ENCODE measurements around the gene PDSS2.
A peak's percentile ranks its signal among the peaks of the same experiment; 100 is the strongest.

Gene PDSS2, protein sequence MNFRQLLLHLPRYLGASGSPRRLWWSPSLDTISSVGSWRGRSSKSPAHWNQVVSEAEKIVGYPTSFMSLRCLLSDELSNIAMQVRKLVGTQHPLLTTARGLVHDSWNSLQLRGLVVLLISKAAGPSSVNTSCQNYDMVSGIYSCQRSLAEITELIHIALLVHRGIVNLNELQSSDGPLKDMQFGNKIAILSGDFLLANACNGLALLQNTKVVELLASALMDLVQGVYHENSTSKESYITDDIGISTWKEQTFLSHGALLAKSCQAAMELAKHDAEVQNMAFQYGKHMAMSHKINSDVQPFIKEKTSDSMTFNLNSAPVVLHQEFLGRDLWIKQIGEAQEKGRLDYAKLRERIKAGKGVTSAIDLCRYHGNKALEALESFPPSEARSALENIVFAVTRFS

GRCh38 chr6:107459283-107460082, at the start of gene PDSS2:
PDSS2 (minus strand) TSS chr6:107459564; CDS start chr6:107459285, 279 bp downstream.
- peak; percentile 98 to 99 for DNase-seq (ENCODE audit: low read depth in 2 of 2, low spot score in 1 of 2)

DNA sequence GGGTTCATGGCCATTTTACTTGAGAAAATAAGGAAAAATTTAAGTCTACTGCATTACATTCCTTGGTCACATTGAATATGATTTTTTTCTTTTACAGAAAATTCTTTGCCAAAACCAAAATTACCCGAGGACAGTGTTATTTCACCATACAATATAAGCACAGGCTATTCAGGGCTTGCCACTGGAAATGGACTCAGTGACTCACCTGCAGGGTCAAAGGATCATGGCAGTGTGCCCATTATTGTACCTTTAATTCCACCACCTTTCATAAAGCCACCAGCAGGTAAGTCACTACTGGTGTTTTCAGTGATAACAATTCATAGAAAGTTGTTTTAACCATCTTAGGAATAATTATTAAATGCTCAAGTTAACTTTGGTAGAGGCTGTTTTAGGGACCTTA, 46.8 kb upstream of the PDSS2 start:
- no peak for DNase-seq (ENCODE audit: low read depth in 2 of 2, low spot score in 1 of 2)

GRCh38 chr6:107504270-107505026, 45.1 kb upstream of the PDSS2 start:
- no peak for DNase-seq (ENCODE audit: low read depth in 2 of 2, low spot score in 1 of 2)

- no peak for DNase-seq (ENCODE audit: low read depth in 2 of 2, low spot score in 1 of 2)
Measured at GRCh38 chr6:107496892-107497684, 37.7 kb upstream of the PDSS2 start.

DNA sequence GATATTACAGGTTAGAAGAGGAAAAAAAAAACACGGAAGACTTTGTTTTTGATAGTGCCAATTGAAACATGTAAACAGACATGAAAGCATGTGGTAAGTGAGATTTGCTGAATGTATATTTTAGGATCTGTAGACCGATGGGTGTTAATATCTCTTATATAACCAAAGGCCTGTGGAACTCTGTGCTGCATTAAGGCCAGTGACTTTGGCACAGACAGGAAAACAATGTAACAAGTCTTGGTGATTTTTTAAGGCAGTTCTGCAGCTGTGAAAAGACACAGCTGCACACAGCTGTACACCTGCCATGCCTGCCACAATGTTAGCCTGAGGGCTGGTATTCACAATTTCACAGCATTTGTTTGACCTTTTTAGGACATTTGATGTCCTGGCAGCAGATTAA, 36.6 kb upstream of the PDSS2 start:
- DNase-seq (ENCODE audit: low read depth in 2 of 2, low spot score in 1 of 2) = no peak

DNA sequence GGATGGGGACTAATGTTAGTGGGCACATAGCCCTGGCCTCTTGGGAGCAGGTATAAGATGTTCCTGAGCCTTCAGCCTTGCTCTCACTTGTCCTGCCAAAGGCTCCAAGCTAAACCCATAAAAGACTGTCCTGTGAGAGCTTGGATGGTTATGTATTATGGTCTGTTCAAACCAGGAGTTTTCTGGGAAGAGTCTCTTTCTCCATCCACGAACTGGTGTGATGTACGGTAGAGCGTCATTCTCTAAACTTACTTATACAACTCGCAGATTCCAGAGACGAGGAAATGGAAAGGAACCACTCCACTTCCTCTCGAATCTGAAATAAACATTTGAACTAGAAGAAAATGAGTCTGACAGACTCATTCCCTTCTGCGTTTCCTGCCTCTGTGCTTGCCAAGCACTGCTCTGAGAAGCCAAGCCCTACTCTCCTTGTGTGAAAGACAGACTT, 35.9 kb upstream of the PDSS2 start:
- no peak for DNase-seq (ENCODE audit: low read depth in 2 of 2, low spot score in 1 of 2)

- DNase-seq (ENCODE audit: low read depth in 2 of 2, low spot score in 1 of 2) = no peak
Measured at GRCh38 chr6:107493158-107494057, 34.0 kb upstream of the PDSS2 start.

DNA sequence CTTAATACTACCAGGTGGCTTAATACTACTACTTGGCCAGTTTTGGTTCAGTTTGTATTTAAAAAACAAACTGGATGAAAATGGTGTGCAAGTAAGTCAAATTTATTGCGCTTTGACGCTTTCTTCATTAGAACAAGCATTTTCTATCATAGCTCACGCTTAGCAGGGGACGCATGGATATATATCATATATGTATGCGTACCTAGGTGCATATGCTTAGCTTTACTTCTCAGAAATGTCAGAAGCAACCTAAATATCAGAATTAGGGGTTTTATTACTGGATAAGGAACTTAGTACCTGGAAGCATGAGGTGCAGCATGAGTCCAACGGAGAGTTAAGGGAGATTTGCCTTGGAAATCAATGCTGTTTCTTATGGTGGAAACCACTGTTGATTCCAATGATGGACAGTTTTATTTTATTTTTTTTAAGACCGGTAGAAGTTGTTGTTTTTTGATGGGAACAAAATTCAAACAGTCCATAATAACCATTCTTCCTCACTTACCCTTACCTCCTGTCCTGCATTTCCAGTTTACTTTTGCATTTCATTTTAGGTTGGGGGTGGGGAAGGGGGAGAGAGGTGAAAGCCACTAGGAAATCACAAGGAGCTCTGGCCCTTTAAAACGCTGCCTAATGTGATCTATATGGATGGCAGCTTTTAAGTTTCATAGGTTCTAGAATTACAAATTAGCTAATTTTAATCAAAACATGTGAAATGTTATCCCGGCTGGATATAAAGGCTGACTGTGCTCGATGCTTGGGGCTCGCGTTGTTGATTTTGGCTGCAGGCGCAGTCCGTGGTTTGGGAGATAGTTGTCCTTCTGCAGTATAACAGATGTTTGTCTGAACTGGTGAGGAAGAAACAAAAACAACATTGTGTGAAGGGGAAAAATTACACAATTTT, 32.6 kb upstream of the PDSS2 start:
- no peak for DNase-seq (ENCODE audit: low read depth in 2 of 2, low spot score in 1 of 2)

DNA sequence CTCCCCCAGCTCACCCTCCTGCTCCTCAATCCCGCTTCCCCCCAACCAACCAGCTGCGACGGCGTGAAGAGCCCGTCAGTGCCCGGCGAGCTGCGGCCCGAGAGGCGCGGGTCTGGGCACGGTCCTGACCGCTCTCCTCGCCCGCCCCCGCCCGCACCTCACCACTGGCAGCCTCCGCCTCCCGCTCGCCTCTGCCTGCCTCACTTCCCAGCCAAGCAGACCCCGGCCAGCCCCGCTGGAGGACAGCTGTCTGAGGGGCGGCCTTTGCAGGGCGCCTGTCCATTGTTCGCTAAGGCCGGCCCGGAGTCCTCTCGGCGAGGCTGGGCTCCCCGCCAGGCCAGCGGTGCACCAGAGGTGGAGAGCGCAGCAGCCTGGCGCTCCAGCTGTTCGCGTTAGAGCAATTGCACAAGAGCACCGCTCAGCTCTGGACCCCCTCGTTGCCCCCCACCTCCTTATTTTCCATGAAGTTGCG, 31.8 kb upstream of the PDSS2 start:
- no peak for DNase-seq (ENCODE audit: low read depth in 2 of 2, low spot score in 1 of 2)

GRCh38 chr6:107490566-107491137, 31.3 kb upstream of the PDSS2 start:
- DNase-seq (ENCODE audit: low read depth in 2 of 2, low spot score in 1 of 2) = no peak

DNA sequence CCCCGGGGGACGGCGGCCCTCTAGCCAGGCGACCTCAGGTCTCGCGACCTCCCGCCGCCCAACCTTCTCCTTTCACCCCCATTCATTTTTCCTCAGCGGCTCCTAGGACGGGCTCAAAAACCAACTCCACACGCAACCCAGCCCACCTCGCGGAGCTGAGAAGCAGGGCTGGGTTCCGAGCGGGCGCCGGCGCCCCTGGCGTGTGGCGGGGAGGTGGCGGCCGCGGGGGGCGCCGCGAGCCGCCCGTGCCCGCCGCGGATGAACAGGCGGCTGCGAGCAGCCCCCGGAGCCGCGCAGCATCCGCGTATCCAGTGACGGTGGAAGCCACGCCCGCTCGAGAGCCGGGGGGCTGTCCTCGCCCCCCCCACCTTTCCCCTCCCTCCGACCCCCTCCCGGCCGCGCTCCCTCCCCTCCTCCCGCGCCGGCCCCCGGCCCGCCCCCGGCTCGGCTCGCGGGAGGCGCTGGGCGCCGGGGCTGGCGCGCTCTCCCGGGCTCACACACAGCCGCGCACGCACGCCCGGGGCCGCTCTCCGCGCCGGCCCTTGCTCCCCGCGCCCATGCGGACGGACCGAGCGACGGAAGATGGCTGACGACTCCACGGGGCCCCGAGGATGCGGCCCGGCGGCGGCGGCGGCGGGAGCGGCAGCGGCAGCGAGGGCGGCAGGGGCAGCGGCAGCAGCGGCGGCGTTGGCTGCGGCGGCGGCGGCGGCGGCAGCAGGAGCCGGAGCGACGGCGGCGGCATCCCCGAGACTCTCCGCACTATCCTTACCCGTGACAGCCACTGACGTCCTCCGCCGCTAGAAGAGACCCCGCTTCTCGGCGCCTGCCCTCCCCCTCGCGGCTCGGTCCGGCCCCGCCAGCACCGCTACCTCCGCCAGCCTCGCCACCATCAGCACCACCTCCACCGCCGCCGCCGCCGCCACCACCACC, 30.5 kb upstream of the PDSS2 start, which contains the start of gene SOBP:
TSS of gene SOBP (plus strand) at position 482 of the 930 bp plus-strand sequence. CDS start 500 bp downstream, outside the sequence.
- peak in 1 of 2 donors; percentile 45 for DNase-seq (ENCODE audit: low read depth in 2 of 2, low spot score in 1 of 2)

DNA sequence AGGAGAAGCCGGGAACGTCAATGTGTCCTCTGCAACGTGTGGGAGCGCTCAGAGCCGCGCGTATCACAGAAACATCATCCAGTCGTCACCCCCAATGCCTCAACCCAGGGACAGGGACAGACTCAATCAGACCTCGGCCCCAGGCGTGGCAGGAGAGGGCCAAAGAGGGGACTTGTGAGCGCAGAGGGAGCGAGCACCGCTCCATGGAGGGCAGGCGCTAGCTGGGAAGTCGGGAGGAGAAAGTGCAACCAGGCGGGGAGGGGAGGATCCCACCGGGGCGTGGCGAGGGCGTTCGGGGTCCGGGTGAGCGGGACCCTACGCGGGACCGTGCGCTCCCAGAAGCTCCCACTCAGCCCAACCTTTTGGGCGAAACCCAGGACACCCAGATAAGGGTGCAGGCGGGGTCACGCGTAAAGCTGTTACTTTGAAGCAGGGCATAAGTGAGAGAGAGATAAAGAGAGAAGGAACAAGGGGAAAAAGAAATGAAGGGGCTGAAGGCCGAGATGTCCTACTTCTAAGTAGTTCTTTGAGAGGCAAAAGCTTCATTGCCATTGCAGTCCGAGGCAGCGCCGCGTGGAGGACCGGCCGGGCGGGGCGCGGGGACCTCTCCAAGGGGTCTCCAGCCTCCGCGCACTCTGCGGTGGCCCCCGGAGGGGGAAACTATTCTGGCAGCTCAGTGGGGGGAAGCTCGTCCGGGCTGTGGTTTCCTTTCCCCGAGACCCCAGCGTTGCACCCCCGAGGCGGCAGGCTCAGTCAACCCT, 29.7 kb upstream of the PDSS2 start:
- DNase-seq (ENCODE audit: low read depth in 2 of 2, low spot score in 1 of 2) = no peak

- no peak for DNase-seq (ENCODE audit: low read depth in 2 of 2, low spot score in 1 of 2)
Measured at GRCh38 chr6:107488174-107488874, 29.0 kb upstream of the PDSS2 start.

DNA sequence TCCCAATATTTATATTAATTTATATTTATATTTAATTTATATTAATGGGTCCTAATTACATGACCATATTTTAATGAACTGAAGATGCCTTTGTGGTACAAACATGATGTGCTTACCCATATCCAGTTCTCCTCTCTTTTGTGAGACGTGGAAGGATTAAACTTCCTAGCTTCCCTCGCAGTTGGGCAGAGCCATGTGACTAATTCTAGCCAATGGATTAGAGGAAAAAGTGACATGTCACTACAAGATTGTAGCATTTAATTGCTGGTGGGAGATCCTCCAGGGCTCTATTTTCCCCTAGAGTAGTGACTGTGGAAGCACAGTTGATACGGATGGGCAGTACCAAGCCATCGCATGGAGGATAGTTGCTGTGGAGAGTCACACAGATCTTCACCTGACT, 25.8 kb upstream of the PDSS2 start:
- DNase-seq (ENCODE audit: low read depth in 2 of 2, low spot score in 1 of 2) = no peak

DNA sequence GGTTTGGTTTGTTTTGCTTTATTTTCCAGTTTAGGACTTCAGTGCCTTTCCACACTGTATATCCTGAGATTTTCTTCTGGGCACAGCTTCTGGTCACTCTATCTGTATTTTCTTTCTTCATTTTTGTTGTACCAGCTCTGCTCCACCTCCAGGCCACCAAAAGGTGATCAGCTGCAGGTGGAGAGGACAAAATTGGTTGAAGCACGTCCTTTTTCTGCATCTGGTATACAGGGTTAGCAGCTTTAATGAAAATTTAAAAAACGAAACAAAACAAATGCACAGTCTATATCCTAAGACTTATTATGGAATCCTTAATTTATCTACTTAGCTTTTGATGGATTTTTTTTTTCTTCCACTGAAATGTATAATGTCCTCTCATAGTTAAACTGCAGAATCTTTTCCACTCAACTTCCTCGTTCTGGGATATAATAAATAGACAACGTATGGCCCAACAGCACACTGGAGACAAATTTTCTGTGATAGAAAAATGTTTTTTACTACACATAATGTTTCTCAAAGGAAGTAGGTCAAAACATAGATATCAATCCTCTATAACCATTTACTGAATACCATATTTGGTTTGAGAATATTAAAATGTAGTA, 19.8 kb upstream of the PDSS2 start:
- DNase-seq (ENCODE audit: low read depth in 2 of 2, low spot score in 1 of 2) = no peak
